Naive thymus-derived CD4-positive, alpha-beta T cell (primary cell): ENCODE data around the gene SHPK. TPM values are rescaled to one million over a fixed set of nuclear protein-coding genes. Genes with fewer than 3 reads are reported as not detected.
A peak's percentile ranks its signal among the peaks of the same experiment; 100 is the strongest.
"Not testable (repeated sequence)": the region's sequence is repeated elsewhere in the genome, so short reads cannot be mapped to it uniquely, and the experiment has no call there.

ENCODE experiments used
- ATAC-seq: fragments of 150-1000 bp; cut with Tn5 transposase; 2 replicates; pipeline ENCODE4 v1.10.0; 2021; ENCODE audit warnings: mild to moderate bottlenecking, moderate library complexity
- CTCF ChIA-PET: fragments of 350-600 bp; sonication (Branson Sonifier 250); formaldehyde crosslinking; loops from one replicate; lab custom pipeline; 2021; ENCODE audit warnings: antibody characterized with exemption; lab: Charles Lee
- POLR2A ChIA-PET: fragments of 350-600 bp; sonication (Branson Sonifier 250); formaldehyde crosslinking; loops from one replicate; lab custom pipeline; 2021; ENCODE audit warnings: antibody characterized with exemption, inconsistent platforms; lab: Charles Lee
- DNase-seq, 9 donors: peaks; one replicate each; pipeline versions ENCODE4 v3.0.0 to v3.0.0-alpha.2; 2020 to 2022; ENCODE audit warnings: mixed read lengths in 1 of 9
- H3K27ac ChIP-seq: one replicate; pipeline ENCODE4 v1.7.0; 2013; ENCODE audit warnings: mild to moderate bottlenecking, low read depth, low read length, moderate library complexity
- H3K27me3 ChIP-seq, 2 donors: one replicate each; pipeline ENCODE4 v1.7.0; 2013; ENCODE audit warnings: low read length in 2 of 2, mild to moderate bottlenecking in 2 of 2, moderate library complexity in 2 of 2; ENCODE audit not compliant: control insufficient read depth in 2 of 2, insufficient read depth in 2 of 2
- H3K36me3 ChIP-seq, 3 experiments: 1 replicate in 2 of 3; 2 replicates in 1 of 3; pipeline ENCODE4 v1.7.0; 2013; ENCODE audit warnings: low read length in 3 of 3, mild to moderate bottlenecking in 3 of 3, moderate library complexity in 1 of 3; ENCODE audit not compliant: insufficient read depth in 3 of 3, control insufficient read depth in 2 of 3
- H3K4me1 ChIP-seq, 2 donors: one replicate each; pipeline ENCODE4 v1.7.0; 2013; ENCODE audit warnings: low read length in 2 of 2, mild to moderate bottlenecking in 2 of 2, moderate library complexity in 1 of 2; ENCODE audit not compliant: control insufficient read depth in 2 of 2, insufficient read depth in 2 of 2
- H3K4me3 ChIP-seq: 2 replicates; pipeline ENCODE4 v1.7.0; 2013; ENCODE audit warnings: mild to moderate bottlenecking, low read length
- H3K9me3 ChIP-seq, 3 experiments: 1 replicate in 2 of 3; 2 replicates in 1 of 3; pipeline ENCODE4 v1.7.0; 2013; ENCODE audit warnings: low read length in 3 of 3; ENCODE audit not compliant: control insufficient read depth in 2 of 3
- H3K27ac Mint-ChIP-seq, 9 donors: one replicate each; pipeline ENCODE4 v1.8.0; 2020 to 2022; ENCODE audit warnings: mixed read lengths in 9 of 9, mild to moderate bottlenecking in 8 of 9, moderate library complexity in 5 of 9, inconsistent platforms in 2 of 9
- H3K27me3 Mint-ChIP-seq, 5 donors: one replicate each; pipeline ENCODE4 v1.8.0; 2021 to 2022; ENCODE audit warnings: mixed read lengths in 5 of 5, mild to moderate bottlenecking in 1 of 5
- H3K36me3 Mint-ChIP-seq, 5 donors: one replicate each; pipeline ENCODE4 v1.8.0; 2020 to 2022; ENCODE audit warnings: mixed read lengths in 5 of 5, mild to moderate bottlenecking in 3 of 5, inconsistent platforms in 1 of 5
- H3K4me1 Mint-ChIP-seq, 7 donors: one replicate each; pipeline ENCODE4 v1.8.0; 2020 to 2022; ENCODE audit warnings: mixed read lengths in 7 of 7, mild to moderate bottlenecking in 3 of 7, inconsistent platforms in 1 of 7
- H3K4me3 Mint-ChIP-seq, 10 donors: one replicate each; pipeline ENCODE4 v1.8.0; 2020 to 2022; ENCODE audit warnings: mild to moderate bottlenecking in 10 of 10, mixed read lengths in 10 of 10, moderate library complexity in 6 of 10, inconsistent platforms in 2 of 10
- H3K9me3 Mint-ChIP-seq, 11 donors: one replicate each; pipeline ENCODE4 v1.8.0; 2020 to 2022; ENCODE audit warnings: mixed read lengths in 11 of 11, mild to moderate bottlenecking in 4 of 11, inconsistent platforms in 1 of 11, moderate library complexity in 1 of 11
- intact Hi-C, 2 donors: fragments of 100-400 bp; cut with micrococcal nuclease; formaldehyde crosslinking; loops; one replicate each; pipeline ENCODE4 v1.15.1; 2023
- polyA plus RNA-seq, 2 donors: library from polyadenylated mRNA; unstranded; fragments of 300-500 nt; fragmentation: Illumina TruSeq; gene quantifications; one replicate each; pipeline ENCODE4 v1.2.3, GENCODE V29; 2021
- total RNA-seq, 6 experiments: library from RNA in 5 of 6; stranded (reverse) in 5 of 6; gene quantifications; 1 replicate in 5 of 6; 2 replicates in 1 of 6; pipeline ENCODE4 v1.2.3 and lab custom pipeline; 2021 to 2026

The SHPK gene
- total and polyA plus RNA-seq, 7 experiments from 2014 or later = 5.5 to 11.2 (median 8.5) TPM

GRCh38 chr17:3589784-3590183 lies 46.3 kb downstream of the SHPK start:
- H3K36me3 Mint-ChIP-seq = peaks cover 0 to 42% (median 5%) of the 10 kb centered on the region in 5 donors
- Histone ChIP-seq H3K27me3 (no peaks in the 10 kb centered on the region), H3K27ac (no peak overlapping the region), H3K9me3 (no peaks in the 10 kb centered on the region), H3K36me3 (peaks cover 0 to 47% (median 0%) of the 10 kb centered on the region in 3 experiments), H3K4me3 (no peak overlapping the region), H3K4me1 (no peaks in the 10 kb centered on the region)
- no peak overlapping the region for H3K4me3 Mint-ChIP-seq
- H3K9me3 Mint-ChIP-seq = no peaks in the 10 kb centered on the region
- ChIA-PET POLR2A (no interaction called here), CTCF (no interaction called here)
- H3K27me3 Mint-ChIP-seq = no peaks in the 10 kb centered on the region
- no peak for DNase-seq
- intact Hi-C loops = no loop called here
- peak overlapping the region in 1 of 9 donors; percentile 64 for H3K27ac Mint-ChIP-seq
- peaks cover 0 to 2% (median 0%) of the 10 kb centered on the region in 7 donors for H3K4me1 Mint-ChIP-seq
- no peak for ATAC-seq

- no peaks in the 10 kb centered on the region for H3K9me3 Mint-ChIP-seq
- no peak overlapping the region for H3K27ac Mint-ChIP-seq
- H3K4me3 ChIP-seq = no peak overlapping the region
- H3K27me3 Mint-ChIP-seq = no peaks in the 10 kb centered on the region
- no peak overlapping the region for H3K4me3 Mint-ChIP-seq
- ChIA-PET POLR2A (no interaction called here), CTCF (no interaction called here)
- H3K27ac ChIP-seq = no peak overlapping the region
- H3K9me3 ChIP-seq = no peaks in the 10 kb centered on the region
- DNase-seq (no peak), ATAC-seq (no peak)
- intact Hi-C loops = no loop called here
- peaks cover 0 to 2% (median 0%) of the 10 kb centered on the region in 7 donors for H3K4me1 Mint-ChIP-seq
- no peaks in the 10 kb centered on the region for H3K27me3 ChIP-seq
- H3K36me3 Mint-ChIP-seq = peaks cover 3 to 42% (median 5%) of the 10 kb centered on the region in 5 donors
- no peaks in the 10 kb centered on the region for H3K4me1 ChIP-seq
- H3K36me3 ChIP-seq = peaks cover 0 to 38% (median 0%) of the 10 kb centered on the region in 3 experiments
Observed at GRCh38 chr17:3585826-3586225, 50.2 kb downstream of the SHPK start.

- Mint-ChIP-seq H3K36me3 (peaks cover 0 to 34% (median 11%) of the 10 kb centered on the region in 5 donors), H3K4me1 (peaks cover 0 to 2% (median 0%) of the 10 kb centered on the region in 7 donors), H3K27me3 (no peaks in the 10 kb centered on the region), H3K4me3 (no peak overlapping the region), H3K9me3 (peaks cover 0 to 2% (median 0%) of the 10 kb centered on the region in 11 donors), H3K27ac (no peak overlapping the region)
- POLR2A ChIA-PET = interaction anchor here (0.6 kb wide), 1 partner anchor 787 kb away, joined by 4 read pairs; no protein-coding TSS in a partner anchor
- CTCF ChIA-PET = no interaction called here
- Histone ChIP-seq H3K9me3 (no peaks in the 10 kb centered on the region), H3K27ac (no peak overlapping the region), H3K36me3 (peaks cover 0 to 21% (median 0%) of the 10 kb centered on the region in 3 experiments), H3K4me3 (no peak overlapping the region), H3K27me3 (no peaks in the 10 kb centered on the region), H3K4me1 (no peaks in the 10 kb centered on the region)
- ATAC-seq = no peak
- intact Hi-C loops = no loop called here
- DNase-seq = no peak
Observed at GRCh38 chr17:3583456-3583855, 52.6 kb downstream of the SHPK start.

- POLR2A ChIA-PET = interaction anchor here (0.6 kb wide), 1 partner anchor 786 kb away, joined by 4 read pairs; no protein-coding TSS in a partner anchor
- H3K4me3 ChIP-seq = no peak overlapping the region
- Mint-ChIP-seq H3K27me3 (no peaks in the 10 kb centered on the region), H3K27ac (no peak overlapping the region), H3K4me3 (no peak overlapping the region), H3K4me1 (peaks cover 0 to 2% (median 0%) of the 10 kb centered on the region in 7 donors), H3K36me3 (peaks cover 0 to 33% (median 11%) of the 10 kb centered on the region in 5 donors), H3K9me3 (peaks cover 0 to 2% (median 0%) of the 10 kb centered on the region in 11 donors)
- no peaks in the 10 kb centered on the region for H3K4me1 ChIP-seq
- H3K27ac ChIP-seq = no peak overlapping the region
- no peak for ATAC-seq
- intact Hi-C loops = no loop called here
- no peaks in the 10 kb centered on the region for H3K9me3 ChIP-seq
- peaks cover 0 to 17% (median 0%) of the 10 kb centered on the region in 3 experiments for H3K36me3 ChIP-seq
- H3K27me3 ChIP-seq = no peaks in the 10 kb centered on the region
- CTCF ChIA-PET = no interaction called here
- no peak for DNase-seq
Observed at GRCh38 chr17:3582915-3583314, 53.1 kb downstream of the SHPK start.

GRCh38 chr17:3578667-3579066 lies 57.4 kb downstream of the SHPK start:
- H3K4me1 ChIP-seq, H3K9me3 ChIP-seq, H3K9me3 Mint-ChIP-seq, H3K4me1 Mint-ChIP-seq, H3K27ac Mint-ChIP-seq, CTCF ChIA-PET, H3K27me3 Mint-ChIP-seq, H3K4me3 Mint-ChIP-seq, H3K27me3 ChIP-seq, H3K27ac ChIP-seq, ATAC-seq, POLR2A ChIA-PET, H3K36me3 ChIP-seq, DNase-seq, H3K4me3 ChIP-seq, intact Hi-C loops: not testable (repeated sequence)
- H3K36me3 Mint-ChIP-seq = peaks cover 0 to 20% (median 11%) of the 10 kb centered on the region in 5 donors

GRCh38 chr17:3576970-3577369 lies 59.1 kb downstream of the SHPK start:
- ATAC-seq = no peak
- no peaks in the 10 kb centered on the region for H3K27me3 ChIP-seq
- H3K4me1 ChIP-seq = no peaks in the 10 kb centered on the region
- no peak overlapping the region for H3K27ac Mint-ChIP-seq
- no peaks in the 10 kb centered on the region for H3K4me1 Mint-ChIP-seq
- no peak for DNase-seq
- H3K9me3 ChIP-seq = no peaks in the 10 kb centered on the region
- ChIA-PET CTCF (no interaction called here), POLR2A (no interaction called here)
- H3K9me3 Mint-ChIP-seq = peaks cover 0 to 2% (median 0%) of the 10 kb centered on the region in 11 donors
- intact Hi-C loops = no loop called here
- H3K27ac ChIP-seq = no peak overlapping the region
- H3K36me3 ChIP-seq = peaks cover 0 to 3% (median 0%) of the 10 kb centered on the region in 3 experiments
- H3K4me3 Mint-ChIP-seq = no peak overlapping the region
- peaks cover 0 to 15% (median 7%) of the 10 kb centered on the region in 5 donors for H3K36me3 Mint-ChIP-seq
- no peaks in the 10 kb centered on the region for H3K27me3 Mint-ChIP-seq
- H3K4me3 ChIP-seq = no peak overlapping the region

- DNase-seq = no peak
- Mint-ChIP-seq H3K4me1 (no peaks in the 10 kb centered on the region), H3K27ac (peak overlapping the region in 1 of 9 donors; percentile 83), H3K9me3 (peaks cover 0 to 2% (median 0%) of the 10 kb centered on the region in 11 donors), H3K4me3 (no peak overlapping the region), H3K27me3 (no peaks in the 10 kb centered on the region), H3K36me3 (peaks cover 0 to 15% (median 6%) of the 10 kb centered on the region in 5 donors)
- Histone ChIP-seq H3K4me1 (no peaks in the 10 kb centered on the region), H3K27me3 (no peaks in the 10 kb centered on the region), H3K9me3 (no peaks in the 10 kb centered on the region), H3K27ac (no peak overlapping the region), H3K36me3 (peaks cover 0 to 8% (median 0%) of the 10 kb centered on the region in 3 experiments), H3K4me3 (no peak overlapping the region)
- ChIA-PET CTCF (no interaction called here), POLR2A (no interaction called here)
- intact Hi-C loops = no loop called here
- ATAC-seq = no peak
Observed at GRCh38 chr17:3575511-3575910, 60.5 kb downstream of the SHPK start.
